ENCODE data around the gene IL17F.
"Not testable (repeated sequence)": the region's sequence is repeated elsewhere in the genome, so short reads cannot be mapped to it uniquely, and the experiment has no call there.

The IL17F gene

DNA sequence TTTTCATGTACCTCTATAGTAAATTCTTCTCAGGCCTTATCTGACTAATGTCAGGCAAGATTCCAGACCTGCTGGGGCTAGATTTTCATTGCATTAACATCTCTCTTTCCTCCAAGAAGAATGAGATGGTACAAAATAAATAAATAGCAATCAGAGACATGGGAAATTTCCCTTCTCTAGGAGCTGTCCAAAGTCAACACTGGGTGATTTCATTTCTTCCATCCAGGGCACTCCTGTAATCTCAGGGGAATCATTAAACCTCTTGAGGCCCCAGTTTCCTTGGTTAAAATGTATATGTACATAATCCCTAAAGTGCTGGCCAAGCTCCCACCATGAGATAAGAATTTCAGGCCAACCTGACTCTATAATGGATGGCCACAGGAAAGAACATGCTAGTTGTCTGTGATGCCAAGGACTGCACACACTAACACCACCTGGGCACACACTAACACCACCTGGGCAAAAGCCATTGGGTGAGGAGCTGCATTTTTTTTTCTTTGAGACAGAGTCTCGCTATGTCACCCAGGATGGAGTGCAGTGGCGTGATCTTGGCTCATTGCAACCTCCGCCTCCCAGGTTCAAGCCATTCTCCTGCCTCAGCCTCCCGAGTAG, 912 bp downstream of the IL17F start:
- DNase-seq, result no peak

DNA sequence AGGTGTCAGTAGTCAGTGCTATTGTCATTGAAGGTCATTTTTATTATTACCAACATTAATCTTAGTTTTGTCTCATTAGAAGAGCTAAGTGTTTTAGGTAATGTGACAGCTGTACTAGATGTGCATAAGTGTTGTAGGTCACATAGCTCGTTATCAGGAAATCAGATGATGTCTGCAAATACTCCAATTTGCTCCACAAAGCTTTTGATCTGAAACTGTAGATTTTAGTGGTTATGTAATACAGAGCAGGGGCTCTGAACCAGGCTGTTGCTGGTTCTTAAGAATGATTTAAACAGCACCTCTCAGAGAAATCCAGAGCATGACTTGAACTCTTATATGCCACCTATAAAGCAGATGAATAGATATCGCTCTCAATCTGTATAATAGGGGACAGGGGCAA, 2.5 kb downstream of the IL17F start:
- no peak for DNase-seq

- no peak for DNase-seq
Measured at GRCh38 chr6:52233975-52234823, 10.1 kb downstream of the IL17F start.

DNA sequence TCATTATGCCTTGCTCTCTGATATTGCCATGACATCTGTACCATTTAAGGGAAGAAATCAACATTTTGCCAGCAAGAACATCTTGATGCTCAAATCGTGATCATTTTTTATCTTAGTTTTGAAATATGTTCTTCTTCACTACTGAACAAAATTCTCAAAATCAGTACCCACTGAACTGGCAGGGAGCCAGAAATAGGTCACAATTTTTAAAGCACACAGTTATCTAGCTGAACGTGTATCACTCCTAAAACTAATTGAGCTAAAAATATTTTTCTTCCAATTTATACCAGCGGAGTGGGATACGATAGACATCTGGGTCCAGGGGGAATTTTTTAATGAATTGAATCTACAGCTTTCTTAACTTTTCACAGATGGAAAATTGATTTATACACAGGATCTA, 11.3 kb downstream of the IL17F start:
- DNase-seq, result no peak

DNA sequence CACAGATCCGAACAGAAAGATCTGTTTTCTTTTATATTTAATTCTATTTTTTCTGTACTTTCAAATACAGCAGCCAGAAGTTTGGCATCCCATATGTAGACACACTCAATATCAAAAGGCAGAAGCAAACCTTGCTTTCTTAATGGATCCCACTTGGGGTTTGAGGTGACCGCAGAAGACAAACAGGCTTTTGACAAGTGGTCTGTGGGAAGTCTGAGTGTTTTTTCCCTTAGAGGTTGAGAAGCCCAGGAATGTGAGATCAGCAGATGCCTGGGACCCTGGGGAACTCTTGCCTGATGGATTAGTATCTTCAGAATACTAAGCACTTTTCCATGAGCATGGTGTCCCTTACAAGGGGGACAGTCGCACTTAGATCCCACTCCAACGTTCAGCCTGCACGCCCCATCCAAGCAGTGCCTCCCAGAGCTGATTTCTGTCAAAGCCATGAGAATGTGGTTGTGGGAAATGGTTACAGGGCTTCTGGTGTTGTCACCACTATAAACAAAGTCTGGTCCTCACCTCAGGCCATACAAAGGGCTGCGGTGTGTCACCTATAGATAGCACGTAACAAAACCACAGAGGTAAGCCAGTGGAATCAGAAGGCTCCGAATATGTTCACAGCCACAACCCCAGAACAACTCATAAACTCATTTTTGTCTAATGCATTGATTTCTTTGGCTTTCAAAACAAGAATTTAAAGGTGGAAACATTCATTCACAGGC, 12.7 kb downstream of the IL17F start:
- no peak for DNase-seq

GRCh38 chr6:52230685-52231084, 13.6 kb downstream of the IL17F start:
- no peak for DNase-seq

DNA sequence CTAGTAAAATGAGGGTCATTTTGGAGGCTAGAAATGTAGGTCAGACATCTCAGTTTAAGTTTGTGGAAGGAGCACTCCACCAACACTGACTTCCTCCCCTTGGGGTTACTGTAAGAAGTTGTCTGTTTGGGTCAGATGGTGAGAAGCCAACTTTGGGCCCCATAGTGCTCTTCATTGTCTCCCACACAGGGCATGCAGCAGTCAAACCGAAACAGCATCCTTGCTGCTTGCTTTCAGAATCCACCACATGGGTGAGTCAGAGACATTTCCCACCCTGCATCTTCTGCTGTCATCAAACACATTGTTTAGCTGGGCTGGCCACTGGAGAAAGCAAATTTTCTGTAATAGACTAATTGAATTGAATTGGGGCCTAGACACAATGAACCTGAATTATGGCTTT, 16.8 kb downstream of the IL17F start:
- DNase-seq, result no peak

DNA sequence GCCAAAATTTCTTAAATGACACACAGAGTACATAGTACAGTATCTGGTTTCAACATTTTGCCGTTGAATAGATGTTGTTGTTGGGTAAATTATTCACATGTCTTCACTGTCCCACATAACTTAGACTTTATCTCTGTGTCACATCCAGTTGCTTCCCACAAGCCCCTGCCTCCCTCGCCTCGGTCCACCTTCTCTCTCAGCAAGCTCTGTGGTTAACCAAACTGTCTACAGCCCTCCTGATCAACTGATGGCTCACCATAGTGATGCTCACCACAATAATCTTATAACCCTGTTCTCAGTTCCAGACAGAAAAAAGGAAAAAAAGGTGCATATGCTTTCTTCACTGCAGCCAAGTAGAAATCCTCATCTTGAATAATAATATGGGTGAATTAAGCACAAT, 23.0 kb downstream of the IL17F start:
- DNase-seq, result no peak

GRCh38 chr6:52217761-52218160, 26.5 kb downstream of the IL17F start:
- DNase-seq, result no peak

- no peak for DNase-seq
Measured at GRCh38 chr6:52216932-52217575, 27.2 kb downstream of the IL17F start.

- no peak for DNase-seq
Measured at GRCh38 chr6:52215787-52216186, 28.5 kb downstream of the IL17F start.

- DNase-seq, result no peak
Measured at GRCh38 chr6:52213127-52213526, 31.2 kb downstream of the IL17F start.

DNA sequence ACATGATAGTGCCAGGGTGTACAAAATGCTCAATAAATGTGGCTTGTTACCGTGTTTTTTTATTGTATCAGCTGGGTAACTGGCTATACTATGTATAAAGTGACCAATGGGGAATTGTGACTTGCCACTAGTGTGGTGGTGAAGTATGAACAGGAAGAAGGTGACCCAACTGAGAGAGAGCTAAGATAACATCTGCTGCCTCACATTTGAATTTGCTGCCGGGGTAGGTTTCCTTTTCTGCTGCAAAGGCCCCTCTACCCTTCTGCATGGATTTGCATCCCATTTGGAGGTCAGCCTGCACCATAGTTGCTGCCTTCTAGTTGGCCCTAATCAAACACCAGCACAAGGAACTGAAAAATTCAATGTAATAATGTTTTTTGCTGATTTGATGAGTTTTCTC, 34.1 kb downstream of the IL17F start:
- DNase-seq, result no peak

- no peak for DNase-seq
Measured at GRCh38 chr6:52209770-52210169, 34.5 kb downstream of the IL17F start.

DNA sequence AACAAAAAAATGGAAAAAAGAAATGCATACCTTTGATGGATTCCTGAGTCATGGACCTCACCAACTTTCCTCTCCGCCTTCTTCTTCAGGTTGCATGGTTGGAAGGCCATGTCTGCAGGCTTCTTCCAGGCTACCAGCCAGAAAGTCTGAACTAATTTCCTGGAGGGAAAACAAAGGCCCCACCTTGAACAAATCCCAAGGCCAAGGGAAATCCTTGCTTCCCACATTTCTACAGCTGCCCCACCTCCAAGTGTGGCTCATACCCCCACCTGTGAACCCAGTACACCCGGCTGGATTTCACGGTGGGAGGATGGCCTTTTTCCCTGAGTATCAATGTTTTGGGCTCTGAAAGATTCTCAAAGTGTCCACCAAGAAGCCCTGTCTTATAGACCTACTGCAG, 35.7 kb downstream of the IL17F start:
- no peak for DNase-seq

- DNase-seq, result no peak
Measured at GRCh38 chr6:52207066-52207465, 37.2 kb downstream of the IL17F start.

- DNase-seq, result no peak
Measured at GRCh38 chr6:52201493-52201892, 42.8 kb downstream of the IL17F start.

DNA sequence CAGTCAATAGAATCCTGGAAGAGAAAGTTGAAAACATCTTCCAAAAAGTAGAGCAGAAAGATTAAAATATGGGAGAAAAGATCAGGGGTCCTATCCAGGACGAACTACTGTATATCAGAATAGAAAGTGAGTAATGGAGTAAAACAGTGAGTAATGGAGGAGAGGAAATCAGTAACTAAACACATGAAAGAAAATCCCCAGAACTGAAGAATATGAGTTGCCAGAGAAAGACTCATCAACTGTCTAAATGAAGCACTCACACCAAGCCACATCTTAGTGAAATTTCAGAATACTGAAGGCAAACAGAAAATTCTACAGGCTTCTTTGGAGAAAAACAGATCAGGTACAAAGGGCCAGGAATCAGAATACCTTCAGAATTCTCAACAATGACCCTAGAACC, 43.3 kb downstream of the IL17F start:
- DNase-seq, result no peak

DNA sequence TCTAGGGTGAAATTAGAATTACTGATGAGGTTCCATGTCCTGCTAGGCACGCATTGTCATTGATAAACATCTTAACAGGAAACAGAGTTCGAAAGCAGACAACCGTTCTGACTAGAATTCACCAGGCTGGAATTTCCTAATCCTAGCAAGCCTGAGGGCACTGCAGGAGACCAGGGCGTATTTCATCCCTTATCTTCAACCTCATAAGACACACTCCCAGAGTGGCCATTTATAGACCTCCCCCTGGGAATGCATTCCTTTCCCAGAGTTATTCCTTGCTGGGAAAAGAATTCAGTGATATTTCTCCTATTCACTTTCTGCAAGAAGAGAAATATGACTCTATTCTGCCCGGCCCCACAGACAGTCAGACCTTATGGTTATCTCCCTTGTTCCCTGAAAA, 44.2 kb downstream of the IL17F start:
- not testable (repeated sequence) for DNase-seq

DNA sequence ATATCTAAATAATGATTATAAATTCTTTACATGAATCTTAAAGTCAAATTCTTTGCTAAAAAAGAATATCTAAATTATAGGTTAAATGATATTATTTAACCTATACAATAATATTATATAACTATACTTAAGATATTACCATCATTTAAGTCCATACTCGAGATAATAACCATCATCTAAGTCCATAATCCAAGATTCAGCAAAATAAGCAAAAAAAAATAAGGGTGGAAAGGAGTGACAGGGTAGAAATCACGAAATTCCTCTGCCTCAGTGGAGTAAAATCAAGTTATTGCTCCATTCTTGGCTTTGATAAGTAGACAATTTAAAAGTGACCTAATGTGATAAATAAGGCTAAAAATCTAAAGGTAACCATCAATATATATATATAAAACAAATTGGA, 48.4 kb downstream of the IL17F start:
- DNase-seq, result no peak

- DNase-seq, result no peak
Measured at GRCh38 chr6:52191824-52192223, 52.5 kb downstream of the IL17F start.

GRCh38 chr6:52190409-52190808, 53.9 kb downstream of the IL17F start:
- DNase-seq, result no peak

- DNase-seq, result no peak
Measured at GRCh38 chr6:52189974-52190373, 54.3 kb downstream of the IL17F start.

DNA sequence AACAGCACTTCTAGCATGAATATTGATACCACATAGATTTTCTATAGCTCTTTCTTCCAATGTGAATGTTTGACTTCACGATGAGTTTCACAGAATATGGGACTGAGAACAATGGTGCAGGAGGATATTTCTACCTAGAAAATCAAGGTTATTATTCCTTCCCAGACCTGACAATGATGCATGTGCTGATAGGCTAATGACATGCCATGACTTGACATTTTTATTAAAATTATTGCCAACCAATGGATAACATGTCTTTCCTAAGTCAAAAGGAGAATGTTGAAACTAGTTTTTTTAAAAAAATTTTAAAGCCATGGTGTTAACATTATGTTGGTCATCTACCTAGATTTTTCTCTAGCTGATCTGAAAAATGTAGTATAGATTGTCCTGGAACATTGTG, 57.2 kb downstream of the IL17F start:
- no peak for DNase-seq
